Mammary epithelial cell (primary cell): ENCODE measurements around the gene HYDIN.

Source experiments
- EZH2 ChIP-seq: IDR thresholded peaks from 2 replicates; pipeline ENCODE4 v1.6.1; 2012; ENCODE audit warnings: low read length, inconsistent platforms, borderline replicate concordance
- TF ChIP-seq, protein P1 (sequence below), 2 donors: IDR thresholded peaks in 1 of 2; conservative IDR thresholded peaks in 1 of 2; 2 replicates each; pipeline ENCODE4 v1.5.1; 2011 to 2012; ENCODE audit warnings: inconsistent platforms in 2 of 2, low read length in 2 of 2, mild to moderate bottlenecking in 2 of 2, control low read depth in 1 of 2, low read depth in 1 of 2; ENCODE audit not compliant: insufficient read depth in 1 of 2; ENCODE audit errors: extremely low read depth in 1 of 2

DNA sequence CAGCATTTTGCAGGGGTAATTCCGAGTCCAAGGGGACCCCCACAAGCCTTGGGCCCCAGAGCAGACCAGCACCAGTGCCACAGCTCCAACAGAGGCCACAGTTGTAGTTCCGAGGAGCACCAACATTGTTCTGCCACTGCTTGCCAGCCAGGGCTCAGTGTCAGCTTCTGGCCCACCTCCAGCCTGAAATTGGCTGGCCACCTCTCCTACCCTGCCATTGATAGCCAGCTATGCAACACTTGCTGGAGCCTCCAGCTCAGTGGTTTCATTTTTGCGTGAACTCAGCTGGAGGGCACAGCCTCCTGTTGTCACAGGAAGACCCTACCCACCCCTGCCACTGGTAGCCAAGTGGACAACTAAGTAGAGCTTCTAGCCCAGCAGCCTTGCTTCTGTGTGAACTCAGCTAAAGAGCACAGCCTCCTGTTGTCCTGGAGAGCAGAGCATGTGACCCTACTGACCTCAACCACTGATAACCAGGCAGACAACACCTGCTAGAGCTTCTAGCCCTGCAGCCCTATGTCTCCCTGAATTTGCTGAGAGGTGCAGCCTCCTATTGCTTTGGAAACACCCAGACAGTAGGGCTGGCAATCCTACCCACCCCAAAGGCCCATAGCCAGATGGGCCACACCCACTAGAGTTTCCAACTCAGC lies 24.9 kb downstream of the HYDIN start:
- TF ChIP-seq, protein P1, sequence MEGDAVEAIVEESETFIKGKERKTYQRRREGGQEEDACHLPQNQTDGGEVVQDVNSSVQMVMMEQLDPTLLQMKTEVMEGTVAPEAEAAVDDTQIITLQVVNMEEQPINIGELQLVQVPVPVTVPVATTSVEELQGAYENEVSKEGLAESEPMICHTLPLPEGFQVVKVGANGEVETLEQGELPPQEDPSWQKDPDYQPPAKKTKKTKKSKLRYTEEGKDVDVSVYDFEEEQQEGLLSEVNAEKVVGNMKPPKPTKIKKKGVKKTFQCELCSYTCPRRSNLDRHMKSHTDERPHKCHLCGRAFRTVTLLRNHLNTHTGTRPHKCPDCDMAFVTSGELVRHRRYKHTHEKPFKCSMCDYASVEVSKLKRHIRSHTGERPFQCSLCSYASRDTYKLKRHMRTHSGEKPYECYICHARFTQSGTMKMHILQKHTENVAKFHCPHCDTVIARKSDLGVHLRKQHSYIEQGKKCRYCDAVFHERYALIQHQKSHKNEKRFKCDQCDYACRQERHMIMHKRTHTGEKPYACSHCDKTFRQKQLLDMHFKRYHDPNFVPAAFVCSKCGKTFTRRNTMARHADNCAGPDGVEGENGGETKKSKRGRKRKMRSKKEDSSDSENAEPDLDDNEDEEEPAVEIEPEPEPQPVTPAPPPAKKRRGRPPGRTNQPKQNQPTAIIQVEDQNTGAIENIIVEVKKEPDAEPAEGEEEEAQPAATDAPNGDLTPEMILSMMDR (conservative IDR thresholded peaks at IDR 0.05 in 1 of 2, IDR thresholded peaks at IDR 0.05 in 1 of 2; ENCODE audit: extremely low read depth in 1 of 2, insufficient read depth in 1 of 2, low read depth in 1 of 2, low read length in 2 of 2) = no peak
- TF ChIP-seq EZH2 = no peak
